Measurements from ENCODE around the gene KRTAP5-2.
"Not testable (repeated sequence)": the region's sequence is repeated elsewhere in the genome, so short reads cannot be mapped to it uniquely, and the experiment has no call there.

Gene KRTAP5-2

DNA sequence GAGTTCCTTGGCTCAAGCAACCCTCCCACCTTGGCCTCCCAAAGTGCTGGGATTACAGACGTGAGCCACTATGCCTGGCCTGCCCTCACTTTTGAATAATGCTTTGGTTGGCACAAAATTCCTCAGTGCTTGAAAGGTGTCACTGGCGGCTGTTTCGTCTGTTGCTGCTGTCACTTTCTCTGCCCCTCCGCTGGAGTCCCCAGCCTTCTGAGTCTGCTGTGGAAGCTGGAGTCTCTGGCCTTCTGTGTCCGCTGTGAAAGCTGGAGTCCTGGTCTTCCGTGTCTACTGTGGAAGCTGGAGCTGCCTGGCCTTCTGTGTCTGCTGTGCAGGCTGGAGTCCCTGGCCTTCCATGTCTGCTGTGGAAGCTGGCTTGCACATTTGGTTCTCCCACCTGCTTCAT is 8.1 kb downstream of the KRTAP5-2 start:
- DNase-seq (ENCODE audit: low read depth in 2 of 2), result no peak

DNA sequence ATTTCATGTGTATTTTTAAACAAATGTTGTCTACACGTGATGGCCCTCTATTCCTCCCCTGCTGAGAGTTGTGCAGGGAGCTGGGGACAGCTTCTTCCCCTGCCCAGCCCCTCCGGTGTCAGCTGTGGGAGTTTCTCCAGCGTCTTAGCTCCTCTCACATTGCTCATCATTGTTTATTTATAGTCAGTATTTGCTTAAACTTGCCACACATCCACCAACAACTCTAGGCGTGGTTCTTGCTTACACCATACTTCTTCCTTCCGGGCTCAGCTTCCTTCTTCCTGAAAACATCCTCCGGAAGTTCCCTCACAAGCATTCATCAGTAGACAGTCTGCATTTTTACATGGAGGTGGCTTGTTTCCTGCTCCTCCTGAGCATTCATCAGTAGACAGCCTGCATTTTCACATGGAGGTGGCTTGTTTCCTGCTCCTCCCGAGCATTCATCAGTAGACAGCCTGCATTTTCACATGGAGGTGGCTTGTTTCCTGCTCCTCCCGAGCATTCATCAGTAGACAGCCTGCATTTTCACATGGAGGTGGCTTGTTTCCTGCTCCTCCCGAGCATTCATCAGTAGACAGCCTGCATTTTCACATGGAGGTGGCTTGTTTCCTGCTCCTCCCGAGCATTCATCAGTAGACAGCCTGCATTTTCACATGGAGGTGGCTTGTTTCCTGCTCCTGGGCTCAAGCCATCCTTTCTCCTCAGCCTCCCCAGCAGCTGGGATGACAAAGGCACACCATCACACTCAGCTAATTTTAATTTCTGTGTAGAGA is 8.7 kb downstream of the KRTAP5-2 start:
- not testable (repeated sequence) for DNase-seq (ENCODE audit: low read depth in 2 of 2)

GRCh38 chr11:1586699-1587098 is 11.4 kb downstream of the KRTAP5-2 start:
- no peak for DNase-seq (ENCODE audit: low read depth in 2 of 2)

DNA sequence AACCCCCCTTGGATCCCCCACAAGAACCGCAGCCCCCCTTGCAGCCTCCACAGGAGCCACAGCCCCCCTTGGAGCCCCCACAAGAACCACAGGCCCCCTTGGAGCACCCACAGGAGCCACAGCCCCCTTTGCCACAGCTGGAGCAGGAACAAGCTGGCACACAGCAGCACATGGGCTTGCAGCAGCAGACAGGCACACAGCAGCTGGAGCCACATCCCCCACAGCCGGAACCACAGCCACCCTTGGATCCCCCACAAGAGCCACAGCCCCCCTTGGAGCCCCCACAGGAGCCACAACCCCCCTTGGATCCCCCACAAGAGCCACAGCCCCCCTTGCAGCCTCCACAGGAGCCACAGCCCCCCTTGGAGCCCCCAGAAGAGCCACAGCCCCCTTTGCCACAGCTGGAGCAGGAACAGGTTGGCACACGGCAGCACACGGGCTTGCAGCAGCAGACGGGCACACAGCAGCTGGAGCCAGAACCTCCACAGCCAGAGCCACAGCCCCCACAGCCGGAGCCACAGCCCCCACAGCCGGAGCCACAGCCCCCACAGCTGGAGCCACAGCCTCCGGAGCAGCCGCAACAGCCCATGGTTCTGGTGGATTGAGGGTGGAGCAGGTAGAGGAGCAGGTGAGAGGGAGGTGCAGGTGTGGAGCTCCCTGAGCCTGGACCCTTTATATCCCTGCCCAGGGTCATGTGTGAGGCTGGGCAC is 13.3 kb downstream of the KRTAP5-2 start, which contains the start of gene KRTAP5-1:
TSS of gene KRTAP5-1 (minus strand) at position 623 of the 710 bp plus-strand sequence. CDS start at position 589, 34 bp downstream.
- not testable (repeated sequence) for DNase-seq (ENCODE audit: low read depth in 2 of 2)

- DNase-seq (ENCODE audit: low read depth in 2 of 2), result not testable (repeated sequence)
These were observed 15.2 kb downstream of the KRTAP5-2 start for GRCh38 chr11:1582909-1583308.

DNA sequence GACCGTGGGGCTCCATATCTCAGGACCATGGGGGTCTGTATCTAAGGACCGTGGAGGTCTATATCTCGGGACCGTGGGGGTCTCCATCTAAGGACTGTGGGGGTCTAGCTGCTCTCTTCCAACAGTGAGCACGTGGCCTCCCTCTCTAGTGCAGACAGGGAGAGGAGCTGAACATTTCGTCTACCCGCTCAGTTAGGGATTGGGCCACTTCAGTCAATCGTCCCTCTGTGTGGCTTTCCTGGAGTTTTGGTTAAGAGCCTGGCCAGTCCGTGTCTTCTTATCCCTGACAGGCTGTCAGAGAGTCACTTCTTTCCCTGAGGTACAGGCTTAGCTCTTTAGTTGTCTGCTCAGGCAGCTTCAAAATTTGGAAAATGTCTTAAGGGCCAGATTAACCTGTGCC is 16.1 kb downstream of the KRTAP5-2 start:
- no peak for DNase-seq (ENCODE audit: low read depth in 2 of 2)

GRCh38 chr11:1576825-1577224 is 21.3 kb downstream of the KRTAP5-2 start:
- no peak for DNase-seq (ENCODE audit: low read depth in 2 of 2)

GRCh38 chr11:1575756-1576155 is 22.3 kb downstream of the KRTAP5-2 start:
- not testable (repeated sequence) for DNase-seq (ENCODE audit: low read depth in 2 of 2)

DNA sequence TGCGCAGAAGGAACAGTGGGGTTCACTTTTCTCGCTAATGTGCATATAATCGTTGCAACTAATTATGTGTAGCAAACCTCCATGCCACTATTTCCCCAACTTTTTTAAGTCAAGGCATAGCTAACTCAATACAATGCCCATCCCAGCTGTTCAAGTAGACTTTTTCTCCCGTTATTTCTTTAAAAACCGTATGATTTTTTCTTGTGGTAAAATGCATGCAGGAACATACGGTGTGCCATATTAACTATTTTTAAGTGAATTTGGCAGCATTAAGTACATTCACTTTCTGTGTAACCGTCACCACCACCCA is 23.2 kb downstream of the KRTAP5-2 start:
- no peak for DNase-seq (ENCODE audit: low read depth in 2 of 2)

GRCh38 chr11:1574238-1574932 is 23.7 kb downstream of the KRTAP5-2 start:
- peak in 1 of 2 donors; percentile 45 for DNase-seq (ENCODE audit: low read depth in 2 of 2)

GRCh38 chr11:1573903-1574237 is 24.2 kb downstream of the KRTAP5-2 start:
- DNase-seq (ENCODE audit: low read depth in 2 of 2), result no peak

DNA sequence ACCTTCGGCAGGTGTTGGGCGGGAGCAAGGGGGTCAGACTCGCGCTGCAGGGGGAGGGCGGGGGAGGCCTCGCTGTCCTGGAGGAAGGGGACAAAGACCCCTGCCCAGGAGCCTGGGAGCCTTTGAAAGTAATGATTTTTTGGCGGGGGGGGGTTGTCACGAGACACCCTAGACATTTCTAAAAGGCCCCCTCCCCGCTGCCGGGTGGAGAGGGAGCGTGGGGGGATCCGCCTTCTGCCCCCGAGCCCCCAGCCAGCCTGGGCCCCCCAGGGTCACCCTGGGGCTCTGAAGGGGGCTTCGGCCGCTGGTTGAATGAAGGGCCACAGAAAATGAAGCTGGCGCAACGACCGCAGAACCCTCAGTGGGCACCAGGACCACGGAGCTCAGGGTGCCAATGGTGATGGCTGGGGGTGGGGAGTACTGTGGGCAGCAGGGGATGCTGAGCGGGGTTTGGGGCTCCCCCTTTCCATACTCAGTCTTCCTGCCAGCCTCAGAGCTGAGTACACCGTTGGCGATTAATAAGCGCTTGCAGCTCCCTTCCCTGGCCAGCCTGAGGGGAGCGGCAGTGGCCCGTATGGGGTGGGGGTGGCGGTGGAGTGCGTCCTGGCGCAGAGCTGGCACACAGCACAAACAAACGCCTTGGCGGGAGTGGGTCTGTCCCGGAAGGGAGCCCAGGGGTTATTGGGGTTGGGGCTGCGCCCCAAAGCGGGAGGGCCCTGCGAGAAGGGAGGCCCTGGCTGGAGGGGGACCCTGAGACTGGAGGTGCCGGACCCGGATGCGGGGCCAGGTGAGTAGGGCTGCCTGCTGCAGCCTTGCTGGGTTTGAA is 24.8 kb downstream of the KRTAP5-2 start:
- DNase-seq (ENCODE audit: low read depth in 2 of 2), result no peak

DNA sequence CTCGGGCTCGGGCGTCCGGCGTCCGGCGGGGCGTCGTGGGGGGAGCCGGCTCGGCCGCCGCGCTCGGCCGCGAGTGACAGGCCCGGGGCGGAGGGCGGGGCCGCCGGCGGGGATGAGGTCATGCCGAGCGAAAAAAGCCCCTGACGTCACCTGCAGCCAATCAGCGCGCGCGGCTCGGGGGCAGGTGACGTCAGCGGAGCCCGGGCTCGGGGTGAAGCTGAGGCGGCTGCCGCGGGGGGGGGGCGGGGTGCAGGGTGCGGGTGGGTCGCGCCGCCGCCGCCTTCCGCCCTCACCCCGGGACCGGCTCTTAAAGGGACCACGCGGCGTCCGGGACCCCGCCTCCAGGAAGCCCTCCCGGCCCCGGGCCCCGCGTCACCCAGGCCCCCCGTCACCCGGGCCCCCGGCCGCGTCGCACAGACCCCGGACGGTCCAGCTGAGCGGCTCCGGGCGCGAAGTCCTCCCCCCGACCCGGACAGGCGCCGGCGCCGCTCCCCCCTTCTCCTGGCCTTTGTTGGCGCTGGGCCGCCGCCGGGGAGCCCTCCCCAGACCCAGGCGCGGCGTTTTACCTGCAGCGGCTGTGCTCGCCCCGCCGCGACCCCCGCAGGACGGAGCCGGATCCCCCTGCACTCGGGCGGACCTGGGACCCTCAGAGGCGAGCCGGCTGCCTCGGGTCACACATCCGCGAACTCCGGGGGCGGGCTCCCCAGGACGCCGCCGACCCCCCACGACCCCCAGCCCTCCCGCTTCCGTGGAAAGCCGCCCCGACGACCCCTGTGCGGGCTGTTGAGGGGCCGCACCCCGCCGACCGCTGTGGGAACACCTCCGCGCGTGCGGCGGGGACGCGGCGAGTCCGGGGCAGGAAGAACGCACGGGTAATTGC is 25.7 kb downstream of the KRTAP5-2 start, which contains the start of gene DUSP8:
TSS of gene DUSP8 (minus strand) at position 75 of the 880 bp plus-strand sequence. CDS start 6,445 bp downstream, outside the sequence.
- DNase-seq (ENCODE audit: low read depth in 2 of 2), result peak; percentile 87 to 92

GRCh38 chr11:1571760-1572196 is 26.3 kb downstream of the KRTAP5-2 start:
- no peak for DNase-seq (ENCODE audit: low read depth in 2 of 2)

DNA sequence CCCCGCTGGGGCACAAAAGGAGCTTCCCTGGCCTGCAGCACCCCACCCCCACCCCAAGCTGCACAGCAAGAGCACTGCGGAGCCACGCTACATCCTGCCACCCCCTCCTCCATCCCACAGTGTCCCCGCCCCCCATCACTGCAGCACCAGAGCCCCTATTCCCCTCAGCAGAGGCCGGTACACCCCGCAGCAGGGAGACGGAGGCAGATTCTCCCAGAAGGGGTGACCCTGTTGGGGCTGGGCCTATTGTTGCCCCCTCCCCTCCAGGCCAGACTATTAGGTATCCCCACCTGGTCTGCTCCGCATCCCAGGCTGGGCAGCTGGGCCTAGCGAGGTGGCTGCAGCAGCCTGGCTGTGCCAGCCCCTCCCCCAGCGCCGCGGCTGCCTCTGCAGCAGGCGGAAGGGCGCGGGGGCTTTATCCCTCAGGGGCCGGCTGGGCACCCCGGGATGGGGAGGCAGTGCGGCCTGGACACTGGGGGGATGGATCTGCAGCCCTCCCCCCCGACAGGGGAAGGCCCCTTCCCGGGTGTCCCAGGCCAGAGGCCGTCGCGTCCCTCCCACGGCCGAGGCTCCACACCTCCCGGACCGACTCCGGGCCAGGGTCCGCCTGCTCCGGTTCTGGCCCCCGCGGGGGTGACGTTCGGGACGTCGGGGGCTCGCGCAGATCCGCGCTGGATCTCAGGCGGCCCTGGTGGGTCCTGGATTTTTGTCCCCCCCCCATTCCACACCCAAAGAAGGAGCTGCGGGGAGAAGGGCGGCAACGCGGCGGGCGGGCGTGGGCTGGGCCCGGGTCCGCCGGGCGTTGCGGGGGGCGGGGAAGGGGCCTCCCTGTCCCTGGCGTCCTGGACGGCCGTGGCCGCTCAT is 27.0 kb downstream of the KRTAP5-2 start:
- DNase-seq (ENCODE audit: low read depth in 2 of 2), result peak in 1 of 2 donors; percentile 39

- DNase-seq (ENCODE audit: low read depth in 2 of 2), result no peak
These were observed 27.6 kb downstream of the KRTAP5-2 start for GRCh38 chr11:1570531-1570895.

GRCh38 chr11:1570001-1570453 is 28.1 kb downstream of the KRTAP5-2 start:
- DNase-seq (ENCODE audit: low read depth in 2 of 2), result no peak

DNA sequence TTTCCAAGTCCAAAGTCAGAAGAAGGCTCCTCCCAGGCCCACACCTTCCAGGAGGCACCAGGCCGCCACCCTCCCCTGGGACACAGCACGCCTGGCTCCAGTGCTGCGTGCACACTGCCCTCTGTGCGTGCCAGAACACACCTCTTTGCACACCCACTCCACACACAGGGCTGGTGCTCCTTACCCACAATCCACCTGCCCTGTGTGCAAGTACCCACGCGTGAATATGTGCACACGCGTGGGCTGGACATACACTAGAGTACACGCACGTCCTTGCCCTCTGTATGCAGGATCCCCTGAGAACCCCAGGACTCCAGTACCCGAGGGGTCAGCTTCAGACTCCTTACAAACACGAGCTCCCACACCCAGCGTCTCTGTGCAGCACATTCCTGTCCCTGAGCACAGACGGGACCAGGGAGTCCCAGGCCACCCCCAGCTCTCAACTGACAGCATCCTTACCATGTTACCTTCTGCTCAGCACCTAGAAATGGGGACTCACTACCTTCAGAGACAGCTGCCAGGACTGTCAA is 28.8 kb downstream of the KRTAP5-2 start:
- DNase-seq (ENCODE audit: low read depth in 2 of 2), result no peak

DNA sequence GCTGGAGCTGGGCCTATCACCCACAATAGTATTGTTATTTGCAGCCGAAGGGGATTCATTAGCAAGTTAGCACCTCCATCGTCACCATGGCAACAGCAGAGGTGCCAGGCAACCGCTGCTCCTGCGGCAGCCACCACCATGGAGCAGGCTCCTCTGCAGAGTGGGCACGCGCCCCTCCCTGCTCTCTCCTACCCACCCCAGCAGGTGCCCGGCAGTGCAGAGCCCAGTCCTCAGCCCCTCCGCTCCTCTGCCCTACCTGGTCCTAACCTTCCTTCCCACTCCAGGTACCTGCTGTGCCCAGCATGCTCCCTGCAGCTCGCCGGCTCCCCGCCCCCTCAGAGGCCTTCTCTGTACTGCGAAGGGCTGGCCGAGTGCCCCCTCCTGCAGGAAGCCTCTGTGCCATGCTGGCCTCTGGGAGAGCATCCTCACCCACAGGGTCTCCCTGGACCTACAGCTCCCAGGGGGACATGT is 29.6 kb downstream of the KRTAP5-2 start:
- peak in 1 of 2 donors; percentile 53 for DNase-seq (ENCODE audit: low read depth in 2 of 2)
